ENCODE data around the gene TIRAP.

- TF ChIP-seq CTCF (IDR thresholded peaks at IDR 0.05) (no peak), POLR2A (IDR thresholded peaks at IDR 0.05) (no peak)
Measured at GRCh38 chr11:126317756-126318573, 35.1 kb downstream of the TIRAP start.
